ENCODE measurements around the gene RBM28.

RBM28 gene

GRCh38 chr7:128365432-128365831, 21.7 kb upstream of the RBM28 start:
- in situ Hi-C loops (cut with HindIII; ENCODE audit: low pct_ligation_motif_present, low sequenced_read_pairs) = no loop called here
- DNase-seq = no peak
- Histone ChIP-seq H3K27me3 (replicated peaks) (peaks cover 56% of the 10 kb centered on the region), H3K36me3 (replicated peaks) (no peaks in the 10 kb centered on the region), H3K27ac (no peak overlapping the region), H3K4me3 (ENCODE audit: low read depth, low read length) (no peak overlapping the region)
- no peak for TF ChIP-seq CTCF (IDR thresholded peaks at IDR 0.05; ENCODE audit: low read depth, low read length, missing control alignments)

- peaks cover 60% of the 10 kb centered on the region for H3K27me3 ChIP-seq (replicated peaks)
Measured at GRCh38 chr7:128364166-128364870, 20.6 kb upstream of the RBM28 start.

GRCh38 chr7:128363261-128363721, 19.6 kb upstream of the RBM28 start:
- peaks cover 63% of the 10 kb centered on the region for H3K27me3 ChIP-seq (replicated peaks)
- DNase-seq = no peak
- in situ Hi-C loops (cut with HindIII; ENCODE audit: low pct_ligation_motif_present, low sequenced_read_pairs) = no loop called here
- no peaks in the 10 kb centered on the region for H3K36me3 ChIP-seq (replicated peaks)
- no peak overlapping the region for H3K4me3 ChIP-seq (ENCODE audit: low read depth, low read length)
- TF ChIP-seq CTCF (IDR thresholded peaks at IDR 0.05; ENCODE audit: low read depth, low read length, missing control alignments) = no peak
- H3K27ac ChIP-seq = no peak overlapping the region

More at GRCh38 chr7:128364166-128364870, 20.6 kb upstream of the RBM28 start:
- in situ Hi-C loops (cut with HindIII; ENCODE audit: low pct_ligation_motif_present, low sequenced_read_pairs) = no loop called here
- H3K27ac ChIP-seq = no peak overlapping the region
- no peak for DNase-seq
- no peak overlapping the region for H3K4me3 ChIP-seq (ENCODE audit: low read depth, low read length)
- no peak for TF ChIP-seq CTCF (IDR thresholded peaks at IDR 0.05; ENCODE audit: low read depth, low read length, missing control alignments)
- no peaks in the 10 kb centered on the region for H3K36me3 ChIP-seq (replicated peaks)

DNA sequence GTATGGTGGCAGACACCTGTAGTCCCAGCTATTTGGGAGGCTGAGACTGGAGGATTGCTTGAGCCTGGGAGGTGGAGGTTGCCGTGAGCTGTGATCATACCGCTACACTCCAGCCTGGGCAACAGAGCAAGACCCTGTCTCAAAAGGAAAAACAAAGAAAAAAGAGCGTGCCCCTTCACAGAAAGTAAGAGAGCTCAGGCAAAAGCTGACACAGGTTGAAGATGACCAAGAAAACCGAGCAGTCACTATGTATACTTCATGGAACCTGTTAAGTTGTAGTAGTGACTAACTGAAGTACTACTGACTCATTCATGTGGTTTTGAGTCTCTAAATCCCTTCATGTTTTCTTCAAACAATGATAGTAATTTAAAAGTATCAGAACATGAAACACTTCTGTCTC, 19.0 kb upstream of the RBM28 start:
- no peaks in the 10 kb centered on the region for H3K36me3 ChIP-seq (replicated peaks)
- no peak for DNase-seq
- H3K4me3 ChIP-seq (ENCODE audit: low read depth, low read length) = no peak overlapping the region
- in situ Hi-C loops (cut with HindIII; ENCODE audit: low pct_ligation_motif_present, low sequenced_read_pairs) = no loop called here
- H3K27me3 ChIP-seq (replicated peaks) = peaks cover 68% of the 10 kb centered on the region
- H3K27ac ChIP-seq = no peak overlapping the region
- TF ChIP-seq CTCF (IDR thresholded peaks at IDR 0.05; ENCODE audit: low read depth, low read length, missing control alignments) = no peak

DNA sequence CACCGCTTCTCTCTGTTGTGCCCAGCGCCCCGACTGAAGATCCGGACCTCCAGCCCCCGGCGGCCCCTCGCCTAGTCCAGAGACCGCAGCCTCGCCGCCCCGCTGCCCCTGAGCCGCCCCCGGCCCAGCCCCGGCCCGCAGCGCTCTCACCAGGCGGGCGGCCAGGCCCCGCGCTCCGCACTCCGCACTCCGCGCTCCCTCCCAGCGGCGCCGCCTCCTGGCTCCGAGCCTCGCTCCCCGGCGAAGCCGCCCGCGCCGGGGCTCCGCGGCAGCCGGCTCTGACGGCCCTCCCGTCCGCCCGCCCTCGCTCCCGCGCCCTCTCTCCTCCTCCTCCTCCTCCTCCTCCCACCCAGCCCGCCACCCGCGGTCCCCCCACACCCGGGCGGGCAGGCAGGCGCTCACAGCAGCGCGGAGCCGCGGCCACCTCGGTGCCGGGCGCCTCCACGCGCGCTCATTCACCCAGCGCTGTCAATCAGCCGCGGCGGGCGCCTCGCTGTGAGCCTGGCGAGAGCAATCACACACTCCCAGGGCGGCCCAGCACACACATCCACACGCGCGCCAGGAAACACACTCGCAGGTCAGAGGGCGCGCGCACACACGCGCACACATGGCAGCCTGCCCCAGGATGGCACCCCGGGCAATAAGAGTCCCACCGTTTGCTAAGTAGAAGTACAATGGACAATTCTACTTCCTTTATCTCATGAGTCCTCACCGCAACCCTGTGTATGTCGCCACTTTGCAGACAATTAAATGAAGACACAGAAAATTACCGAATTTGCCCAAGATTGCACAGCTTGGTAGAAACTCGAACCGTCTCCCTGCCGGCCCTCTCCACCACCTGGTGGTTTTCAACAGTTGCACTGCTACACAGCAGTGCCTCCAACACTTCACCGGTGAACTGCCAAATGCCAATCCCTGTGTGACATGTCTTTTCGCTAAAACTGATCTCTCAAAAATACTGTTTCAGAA, 18.0 kb upstream of the RBM28 start, which contains the start of gene PRRT4:
Gene PRRT4 (minus strand): TSS at position 280 of the 969 bp plus-strand sequence.
- in situ Hi-C loops (cut with HindIII; ENCODE audit: low pct_ligation_motif_present, low sequenced_read_pairs) = no loop called here
- H3K4me3 ChIP-seq (ENCODE audit: low read depth, low read length) = peak within 1 kb of the TSS; percentile 41
- no peaks in the 10 kb centered on the region for H3K36me3 ChIP-seq (replicated peaks)
- DNase-seq = no peak
- H3K27me3 ChIP-seq (replicated peaks) = peaks cover 69% of the 10 kb centered on the region
- TF ChIP-seq CTCF (IDR thresholded peaks at IDR 0.05; ENCODE audit: low read depth, low read length, missing control alignments) = no peak
- no peak within 1 kb of the TSS for H3K27ac ChIP-seq
